ENCODE results near the gene MFSD1.

- TF ChIP-seq CTCF (IDR thresholded peaks at IDR 0.05), result no peak
- no peak for TF ChIP-seq POLR2A (IDR thresholded peaks at IDR 0.05)
These were observed 21.1 kb upstream of the MFSD1 start for GRCh38 chr3:158780766-158781165.

Data from tibial nerve (tissue), 3 donors.